Fibroblast of mammary gland (primary cell): ENCODE measurements around the gene RAB7A.
A peak's percentile ranks its signal among the peaks of the same experiment; 100 is the strongest.
"Not testable (repeated sequence)": the region's sequence is repeated elsewhere in the genome, so short reads cannot be mapped to it uniquely, and the experiment has no call there.

Experiments used
- DNase-seq: peaks from one replicate; pipeline ENCODE4 v3.0.0-alpha.2; 2010; ENCODE audit warnings: low read depth
- H3K4me3 ChIP-seq: 2 replicates; pipeline ENCODE4 v1.5.1; 2011; ENCODE audit warnings: low read depth, mild to moderate bottlenecking, low read length, moderate library complexity; ENCODE audit not compliant: control insufficient read depth
- TF ChIP-seq, protein P1 (sequence below): conservative IDR thresholded peaks from 2 replicates; pipeline ENCODE4 v1.5.1; 2011; ENCODE audit warnings: low read depth, low read length, inconsistent platforms; ENCODE audit not compliant: control insufficient read depth, insufficient read depth

RAB7A gene

DNA sequence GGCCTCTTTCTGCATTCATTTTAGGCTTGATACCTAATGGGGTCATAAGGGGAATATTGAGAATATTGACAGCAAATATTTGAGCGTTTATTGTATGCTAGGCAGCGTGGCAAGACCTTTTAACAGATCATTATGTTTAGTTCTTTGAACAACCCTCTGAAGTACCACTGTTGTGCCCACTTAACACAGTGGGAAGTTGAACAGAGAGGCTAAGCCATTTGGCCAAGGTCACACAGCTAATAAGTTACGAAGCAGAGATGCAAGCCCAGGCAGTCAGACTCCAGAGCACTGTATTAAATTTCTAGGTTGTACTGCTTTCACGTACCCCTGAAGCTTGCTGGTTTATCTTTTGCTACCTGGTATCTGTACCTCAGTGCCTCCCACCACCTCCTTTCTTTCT lies 1.1 kb downstream of the RAB7A start:
- peak overlapping the region; percentile 83 for H3K4me3 ChIP-seq
- no peak for DNase-seq
- TF ChIP-seq, protein P1, sequence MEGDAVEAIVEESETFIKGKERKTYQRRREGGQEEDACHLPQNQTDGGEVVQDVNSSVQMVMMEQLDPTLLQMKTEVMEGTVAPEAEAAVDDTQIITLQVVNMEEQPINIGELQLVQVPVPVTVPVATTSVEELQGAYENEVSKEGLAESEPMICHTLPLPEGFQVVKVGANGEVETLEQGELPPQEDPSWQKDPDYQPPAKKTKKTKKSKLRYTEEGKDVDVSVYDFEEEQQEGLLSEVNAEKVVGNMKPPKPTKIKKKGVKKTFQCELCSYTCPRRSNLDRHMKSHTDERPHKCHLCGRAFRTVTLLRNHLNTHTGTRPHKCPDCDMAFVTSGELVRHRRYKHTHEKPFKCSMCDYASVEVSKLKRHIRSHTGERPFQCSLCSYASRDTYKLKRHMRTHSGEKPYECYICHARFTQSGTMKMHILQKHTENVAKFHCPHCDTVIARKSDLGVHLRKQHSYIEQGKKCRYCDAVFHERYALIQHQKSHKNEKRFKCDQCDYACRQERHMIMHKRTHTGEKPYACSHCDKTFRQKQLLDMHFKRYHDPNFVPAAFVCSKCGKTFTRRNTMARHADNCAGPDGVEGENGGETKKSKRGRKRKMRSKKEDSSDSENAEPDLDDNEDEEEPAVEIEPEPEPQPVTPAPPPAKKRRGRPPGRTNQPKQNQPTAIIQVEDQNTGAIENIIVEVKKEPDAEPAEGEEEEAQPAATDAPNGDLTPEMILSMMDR, result no peak

DNA sequence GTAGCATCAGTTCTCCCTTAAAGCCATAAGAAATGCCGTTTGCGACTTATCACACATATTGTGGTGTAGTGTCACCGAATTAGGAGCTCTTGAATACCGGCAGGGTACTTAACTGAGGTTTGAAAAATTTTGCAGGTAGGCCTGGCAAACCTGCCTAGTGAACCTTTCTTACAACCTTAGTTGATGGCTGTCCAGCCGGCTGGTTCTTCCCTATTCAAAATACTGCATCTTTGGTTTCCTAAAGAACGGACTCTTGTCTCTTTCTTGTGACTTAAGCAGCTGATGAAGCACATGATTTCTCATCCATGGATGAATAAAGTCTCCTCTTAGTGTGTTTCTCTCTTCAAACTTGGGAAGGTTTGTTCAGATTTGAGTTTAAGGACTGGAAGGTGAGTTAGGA lies 1.5 kb downstream of the RAB7A start:
- TF ChIP-seq, protein P1, result no peak
- peak overlapping the region; percentile 83 for H3K4me3 ChIP-seq
- no peak for DNase-seq

DNA sequence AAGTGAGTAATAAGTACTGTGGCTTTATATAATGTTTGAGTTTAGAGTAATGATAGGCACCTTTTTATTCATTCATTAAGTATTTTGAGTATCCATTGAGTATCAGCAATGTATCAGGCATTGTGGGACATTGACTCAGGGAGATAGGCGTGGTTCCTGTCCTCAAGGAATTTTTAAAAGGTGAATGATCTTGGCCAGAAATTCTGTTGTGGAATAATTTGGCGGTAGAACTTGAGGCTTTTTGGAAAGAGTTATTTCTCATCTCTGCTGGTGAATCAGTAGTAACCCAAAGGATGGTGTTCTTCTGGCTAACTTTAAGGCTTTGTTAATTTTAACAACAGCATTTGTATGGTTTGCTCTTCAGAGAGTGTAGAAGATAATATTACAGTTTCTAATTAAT lies 2.0 kb downstream of the RAB7A start:
- TF ChIP-seq, protein P1, result no peak
- DNase-seq, result peak; percentile 56
- H3K4me3 ChIP-seq, result peak overlapping the region; percentile 83

DNA sequence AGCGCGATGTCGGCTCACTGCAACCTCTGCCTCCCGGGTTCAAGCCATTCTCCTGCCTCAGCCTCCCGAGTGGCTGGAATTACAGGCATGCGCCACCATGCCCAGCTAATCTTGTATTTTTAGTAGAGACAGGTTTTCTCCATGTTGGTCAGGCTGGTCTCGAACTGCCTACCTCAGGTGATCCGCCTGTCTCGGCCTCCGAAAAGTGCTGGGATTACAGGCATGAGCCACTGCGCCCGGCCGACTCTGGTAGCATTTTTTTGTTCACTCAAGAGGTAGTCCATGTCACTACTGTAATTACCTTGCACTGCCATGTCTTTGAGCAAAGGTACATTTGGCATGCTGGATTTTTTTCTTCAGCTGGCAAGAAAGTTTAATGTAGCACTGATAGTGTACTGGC lies 2.5 kb downstream of the RAB7A start:
- H3K4me3 ChIP-seq, DNase-seq: not testable (repeated sequence)

DNA sequence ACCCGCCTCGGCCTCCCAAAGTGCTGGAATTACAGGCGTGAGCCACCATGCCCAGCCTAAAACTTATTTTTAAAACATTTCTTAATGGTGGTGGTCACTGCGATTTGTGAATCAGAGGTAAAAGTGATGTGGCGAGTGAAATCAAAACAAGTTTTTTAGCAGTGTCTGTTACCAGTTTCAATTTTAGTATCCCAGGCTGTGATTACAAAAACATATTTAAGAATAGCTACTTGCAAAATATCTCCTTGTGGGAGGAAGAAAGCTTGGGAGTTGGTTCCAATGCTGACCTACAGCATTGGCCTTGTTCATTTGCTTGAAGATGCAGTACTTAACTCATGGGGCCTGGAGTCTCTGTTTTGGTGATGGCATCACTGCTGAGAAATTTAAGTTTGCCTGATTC lies 4.5 kb downstream of the RAB7A start:
- no peak for DNase-seq

DNA sequence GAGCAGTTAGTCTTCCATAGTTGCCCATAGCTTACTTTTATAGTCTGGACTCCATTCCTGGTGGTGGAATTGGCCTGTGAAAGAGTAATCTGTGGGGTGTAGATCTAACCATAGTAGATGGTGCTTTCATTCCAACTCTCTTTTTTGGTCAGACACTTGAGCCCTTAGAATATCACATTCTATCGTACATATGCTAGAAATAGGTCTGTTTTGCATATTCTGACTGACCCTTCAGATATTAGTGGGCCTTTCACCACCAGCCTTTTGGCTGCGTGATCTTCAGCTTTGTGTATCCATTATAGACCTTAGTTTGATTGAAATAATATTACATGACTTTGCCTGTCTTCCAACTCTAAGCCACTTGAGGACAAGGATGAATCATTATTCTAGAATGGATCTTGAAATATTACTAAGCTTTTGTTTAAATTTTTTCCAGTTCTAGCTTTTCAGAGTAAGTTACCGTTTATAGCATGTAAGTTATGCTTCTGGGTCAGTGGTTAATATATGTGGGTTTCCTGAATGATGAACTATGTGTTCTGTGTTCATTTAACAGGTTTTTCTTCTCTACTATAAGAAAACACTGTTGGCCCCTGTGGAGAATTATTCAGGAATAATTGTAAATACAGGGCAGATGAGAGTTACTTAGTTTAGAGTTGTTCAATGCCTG lies 8.7 kb downstream of the RAB7A start:
- TF ChIP-seq, protein P1, result no peak
- no peak overlapping the region for H3K4me3 ChIP-seq
- DNase-seq, result no peak

More for the DNA sequence above, 4.5 kb downstream of the RAB7A start:
- H3K4me3 ChIP-seq, result no peak overlapping the region
- TF ChIP-seq, protein P1, result no peak

DNA sequence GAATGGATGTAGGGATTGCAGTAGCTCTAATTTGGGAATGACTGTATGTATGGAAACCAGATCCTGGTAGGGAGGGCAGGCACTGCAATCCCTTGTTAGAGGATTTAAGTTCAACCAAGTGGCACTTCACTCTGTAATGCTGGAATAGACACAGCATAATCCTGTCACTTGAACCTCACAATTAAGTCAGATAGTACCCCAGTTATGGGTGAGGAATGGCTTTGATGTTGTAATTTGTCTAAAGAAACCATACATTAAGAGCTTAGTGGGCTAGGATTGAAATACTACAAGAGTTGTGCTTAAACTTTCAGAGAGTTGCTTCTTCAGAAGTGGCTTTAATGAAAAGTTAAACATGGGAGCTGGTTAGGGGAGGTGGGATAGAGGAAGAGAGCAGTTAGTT lies 9.3 kb downstream of the RAB7A start:
- H3K4me3 ChIP-seq, result no peak overlapping the region
- no peak for DNase-seq
- TF ChIP-seq, protein P1, result no peak
